Stimulated activated CD4-positive, alpha-beta T cell treated with anti-CD3 and anti-CD28 coated beads, Interleukin-12 subunit alpha, Interleukin-12 subunit beta, amount 100 ng/mL, for 48 hours (primary cell): ENCODE measurements around the gene MACROD2.
"Not testable (repeated sequence)": the region's sequence is repeated elsewhere in the genome, so short reads cannot be mapped to it uniquely, and the experiment has no call there.

Source experiments
- DNase-seq, 3 donors: peaks; one replicate each; pipeline ENCODE4 v3.0.0-alpha.2; 2020; ENCODE audit warnings: low read depth in 2 of 3, low spot score in 1 of 3

MACROD2 gene

GRCh38 chr20:15131176-15131575 is 1135.9 kb downstream of the MACROD2 start:
- DNase-seq, result no peak

- no peak for DNase-seq
Observed at GRCh38 chr20:15138548-15139126, 1143.3 kb downstream of the MACROD2 start.

GRCh38 chr20:15139522-15139921 is 1144.2 kb downstream of the MACROD2 start:
- DNase-seq, result no peak

GRCh38 chr20:15140286-15140685 is 1145.0 kb downstream of the MACROD2 start:
- DNase-seq, result no peak

- not testable (repeated sequence) for DNase-seq
Observed at GRCh38 chr20:15140940-15141339, 1145.6 kb downstream of the MACROD2 start.

GRCh38 chr20:15141861-15142260 is 1146.5 kb downstream of the MACROD2 start:
- DNase-seq, result no peak

- DNase-seq, result no peak
Observed at GRCh38 chr20:15143478-15143877, 1148.2 kb downstream of the MACROD2 start.

GRCh38 chr20:15144916-15145315 is 1149.6 kb downstream of the MACROD2 start:
- DNase-seq, result no peak

- DNase-seq, result no peak
Observed at GRCh38 chr20:15146948-15147347, 1151.6 kb downstream of the MACROD2 start.

GRCh38 chr20:15154070-15154469 is 1158.8 kb downstream of the MACROD2 start:
- DNase-seq, result no peak

GRCh38 chr20:15155848-15156401 is 1160.6 kb downstream of the MACROD2 start:
- no peak for DNase-seq

GRCh38 chr20:15158533-15158932 is 1163.2 kb downstream of the MACROD2 start:
- DNase-seq, result no peak

GRCh38 chr20:15162079-15162647 is 1166.8 kb downstream of the MACROD2 start:
- no peak for DNase-seq

GRCh38 chr20:15163632-15164031 is 1168.3 kb downstream of the MACROD2 start:
- no peak for DNase-seq

GRCh38 chr20:15164726-15165125 is 1169.4 kb downstream of the MACROD2 start:
- DNase-seq, result no peak

- no peak for DNase-seq
Observed at GRCh38 chr20:15166744-15167143, 1171.4 kb downstream of the MACROD2 start.

- no peak for DNase-seq
Observed at GRCh38 chr20:15171016-15171415, 1175.7 kb downstream of the MACROD2 start.

- no peak for DNase-seq
Observed at GRCh38 chr20:15176929-15177328, 1181.6 kb downstream of the MACROD2 start.

- no peak for DNase-seq
Observed at GRCh38 chr20:15178581-15178980, 1183.3 kb downstream of the MACROD2 start.

GRCh38 chr20:15179381-15179780 is 1184.1 kb downstream of the MACROD2 start:
- no peak for DNase-seq

- no peak for DNase-seq
Observed at GRCh38 chr20:15179781-15180180, 1184.5 kb downstream of the MACROD2 start.

- no peak for DNase-seq
Observed at GRCh38 chr20:15185322-15185721, 1190.0 kb downstream of the MACROD2 start.

GRCh38 chr20:15185913-15186312 is 1190.6 kb downstream of the MACROD2 start:
- DNase-seq, result no peak
